Stomach (tissue), 9 donors: Measurements from ENCODE around the gene GABRR3. TPM values are rescaled to one million over a fixed set of nuclear protein-coding genes. Genes with fewer than 3 reads are reported as not detected.

Source experiments
- DNase-seq, 2 donors: peaks; one replicate each; pipeline versions ENCODE4 v3.0.0 to v3.0.0-alpha.2; 2013 to 2019
- H3K27ac ChIP-seq, 5 donors: fragments of 200-600 bp in 4 of 5; sonication (generic) in 4 of 5; one replicate each; pipeline ENCODE4 v1.5.1; 2013 to 2019; ENCODE audit warnings: mild to moderate bottlenecking in 1 of 5, moderate library complexity in 1 of 5
- H3K27me3 ChIP-seq, 3 donors: fragments of 200-600 bp; sonication (generic); one replicate each; pipeline ENCODE4 v1.5.1; 2017 to 2019; ENCODE audit warnings: mixed run types in 1 of 3
- H3K36me3 ChIP-seq, 4 donors: fragments of 200-600 bp; sonication (generic); 1 replicate in 3 of 4; 2 replicates in 1 of 4; pipeline ENCODE4 v1.5.1; 2016 to 2019
- H3K4me1 ChIP-seq, 4 donors: fragments of 200-600 bp; sonication (generic); one replicate each; pipeline ENCODE4 v1.5.1; 2016 to 2019
- H3K4me3 ChIP-seq, 4 donors: fragments of 200-600 bp; sonication (generic) in 3 of 4; one replicate each; pipeline ENCODE4 v1.5.1; 2016 to 2019; ENCODE audit warnings: mild to moderate bottlenecking in 1 of 4
- H3K9me3 ChIP-seq, 4 donors: fragments of 200-600 bp; sonication (generic); one replicate each; pipeline ENCODE4 v1.5.1; 2016 to 2019
- CTCF ChIP-seq, 7 experiments: fragments of 450-650 bp in 4 of 7; fragments of 200-600 bp in 3 of 7; sonication (generic) in 3 of 7; IDR thresholded peaks; one replicate each; pipeline ENCODE4 v1.5.1; 2016 to 2019; ENCODE audit warnings: antibody characterized with exemption in 7 of 7, control low read depth in 2 of 7, mild to moderate bottlenecking in 1 of 7
- EP300 ChIP-seq: sonication (generic); formaldehyde crosslinking; IDR thresholded peaks from one replicate; pipeline ENCODE4 v1.6.1; 2017; ENCODE audit warnings: antibody characterized with exemption
- POLR2A ChIP-seq, 4 donors: fragments of 450-650 bp; IDR thresholded peaks; one replicate each; pipeline ENCODE4 v1.6.1; 2016; ENCODE audit warnings: antibody characterized with exemption in 4 of 4, control low read depth in 2 of 4, mild to moderate bottlenecking in 1 of 4, moderate library complexity in 1 of 4
- POLR2AphosphoS5 ChIP-seq, 3 donors: sonication (generic); formaldehyde crosslinking; IDR thresholded peaks; one replicate each; pipeline ENCODE4 v1.6.1; 2016; ENCODE audit warnings: antibody characterized with exemption in 3 of 3
- WGBS, 5 donors: extraction: QIAGEN DNeasy Blood & Tissue Kit in 3 of 5; methylation state at CpG; one replicate each; pipeline versions ENCODE4 v1.1.5 to v1.1.7; 2013 to 2018; 5-methylcytosine and 5-hydroxymethylcytosine counted together
- intact Hi-C: fragments of 100-400 bp; cut with DNase I; formaldehyde crosslinking; loops from one replicate; pipeline ENCODE4 v1.15.1; 2023; ENCODE audit warnings: low total_unique reads
- polyA plus RNA-seq, 3 donors: library from polyadenylated mRNA; stranded (reverse); fragments of 200-250 nt; gene quantifications; one replicate each; pipeline ENCODE4 v1.2.3, GENCODE V29; 2013
- total RNA-seq, 5 donors: library from RNA; depleted of rRNA; stranded (reverse); fragments of >200 nt; gene quantifications; one replicate each; pipeline versions ENCODE4 v1.1.0 to v1.2.3, GENCODE V29; 2014 to 2016
- donor health status: healthy with polysubstance abuse.
- donor health status: Bipolar disorder and iron deficiency.
- donor health status: healthy.

GABRR3 gene
- total and polyA plus RNA-seq, 8 donors, result not detected

GRCh38 chr3:97942801-97943546 is 92.1 kb downstream of the GABRR3 start:
- Histone ChIP-seq H3K27ac (no peak overlapping the region), H3K4me1 (peaks cover 0 to 10% (median 7%) of the 10 kb centered on the region in 4 donors), H3K9me3 (no peaks in the 10 kb centered on the region), H3K27me3 (no peaks in the 10 kb centered on the region), H3K36me3 (peaks cover 8 to 93% (median 87%) of the 10 kb centered on the region in 4 donors), H3K4me3 (no peak overlapping the region)
- WGBS, 5 donors, result 77 to 81% (median 79%) methylated on average over 4 of the region's 4 CpGs
- DNase-seq, result no peak
- intact Hi-C loops, result no loop called here
- TF ChIP-seq POLR2A (IDR thresholded peaks at IDR 0.05), result no peak

DNA sequence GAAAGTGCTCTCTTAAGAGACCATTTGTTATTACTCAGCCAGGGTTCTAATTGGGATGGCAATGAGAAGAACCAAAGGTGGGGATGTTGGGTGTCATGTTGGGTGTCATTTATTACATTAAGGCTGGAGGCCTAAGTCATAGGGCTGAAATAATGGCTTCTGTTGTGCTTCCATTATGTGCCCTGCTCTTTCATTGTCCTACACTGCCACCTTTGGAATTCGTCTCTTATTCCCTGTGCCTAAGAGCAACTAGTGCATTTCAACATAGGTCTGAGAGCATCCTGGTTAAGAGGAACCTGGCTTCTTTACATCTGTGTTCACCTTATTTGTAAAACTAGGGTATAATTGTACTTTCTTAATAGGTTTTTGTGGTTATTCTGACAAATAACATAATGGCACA is 95.1 kb downstream of the GABRR3 start:
- Histone ChIP-seq H3K4me3 (no peak overlapping the region), H3K9me3 (no peaks in the 10 kb centered on the region), H3K27ac (no peak overlapping the region), H3K4me1 (peaks cover 0 to 10% (median 7%) of the 10 kb centered on the region in 4 donors), H3K36me3 (peaks cover 6 to 93% (median 87%) of the 10 kb centered on the region in 4 donors), H3K27me3 (no peaks in the 10 kb centered on the region)
- intact Hi-C loops, result no loop called here
- DNase-seq, result peak in 1 of 2 donors; percentile 30
- WGBS, 5 donors, result 67 to 85% (median 70%) methylated on average over 1 of the region's 1 CpG
- TF ChIP-seq CTCF (IDR thresholded peaks at IDR 0.05), result no peak
- no peak for TF ChIP-seq POLR2AphosphoS5 (IDR thresholded peaks at IDR 0.05)
- TF ChIP-seq EP300, result no peak
- TF ChIP-seq POLR2A (IDR thresholded peaks at IDR 0.05), result no peak

GRCh38 chr3:97939401-97939800 is 95.7 kb downstream of the GABRR3 start:
- H3K4me1 ChIP-seq, result peaks cover 0 to 10% (median 7%) of the 10 kb centered on the region in 4 donors
- peaks cover 3 to 93% (median 87%) of the 10 kb centered on the region in 4 donors for H3K36me3 ChIP-seq
- no peak overlapping the region for H3K27ac ChIP-seq
- TF ChIP-seq CTCF (IDR thresholded peaks at IDR 0.05), result no peak
- no peak for TF ChIP-seq POLR2A (IDR thresholded peaks at IDR 0.05)
- TF ChIP-seq EP300, result no peak
- TF ChIP-seq POLR2AphosphoS5 (IDR thresholded peaks at IDR 0.05), result no peak
- no peaks in the 10 kb centered on the region for H3K27me3 ChIP-seq
- 92 to 97% (median 96%) methylated on average over 2 of the region's 2 CpGs for WGBS, 5 donors
- no peaks in the 10 kb centered on the region for H3K9me3 ChIP-seq
- DNase-seq, result no peak
- intact Hi-C loops, result no loop called here
- no peak overlapping the region for H3K4me3 ChIP-seq

DNA sequence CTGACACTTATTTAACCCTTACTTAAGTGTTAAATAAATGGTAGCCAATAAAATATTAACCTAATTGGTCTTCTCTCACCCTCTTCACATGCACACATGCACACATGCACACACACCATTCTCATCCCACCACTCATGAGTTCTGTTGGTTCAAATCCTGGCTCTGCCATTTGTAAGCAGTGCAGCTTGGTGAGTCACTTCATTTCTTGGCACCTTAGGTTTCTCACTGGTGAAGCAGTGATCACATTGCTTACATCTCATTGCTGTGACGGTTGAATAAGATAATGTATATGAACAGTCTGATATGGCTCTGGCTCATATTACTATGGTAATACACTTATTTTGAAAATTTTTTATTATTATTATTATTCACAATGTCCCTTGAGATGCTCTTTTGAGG is 96.7 kb downstream of the GABRR3 start:
- Histone ChIP-seq H3K9me3 (no peaks in the 10 kb centered on the region), H3K4me3 (no peak overlapping the region), H3K4me1 (peaks cover 0 to 10% (median 7%) of the 10 kb centered on the region in 4 donors), H3K27me3 (no peaks in the 10 kb centered on the region), H3K36me3 (peaks cover 3 to 93% (median 87%) of the 10 kb centered on the region in 4 donors), H3K27ac (no peak overlapping the region)
- DNase-seq, result no peak
- 88 to 93% (median 89%) methylated on average over 1 of the region's 1 CpG for WGBS, 5 donors
- intact Hi-C loops, result no loop called here
- TF ChIP-seq CTCF (IDR thresholded peaks at IDR 0.05), result no peak
- no peak for TF ChIP-seq POLR2A (IDR thresholded peaks at IDR 0.05)
- TF ChIP-seq EP300, result no peak
- no peak for TF ChIP-seq POLR2AphosphoS5 (IDR thresholded peaks at IDR 0.05)

DNA sequence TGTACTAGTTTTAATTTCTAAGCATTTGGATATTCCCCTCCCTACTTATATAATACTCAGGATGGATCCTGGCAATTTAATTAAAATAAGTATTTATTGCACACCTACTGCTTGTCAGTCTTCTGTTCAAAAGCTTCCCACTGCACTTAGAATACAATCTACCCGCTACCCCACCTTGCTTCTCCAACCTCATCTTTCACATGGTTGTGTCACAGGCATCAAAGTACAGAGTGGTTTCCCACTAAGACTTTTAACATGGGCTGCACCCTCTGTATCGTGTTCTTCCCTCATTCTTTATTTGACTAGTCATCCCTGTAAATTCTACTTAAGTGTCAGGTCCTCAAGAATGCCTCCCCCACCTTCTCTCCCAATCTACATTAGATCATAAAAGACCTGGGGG is 97.9 kb downstream of the GABRR3 start:
- Histone ChIP-seq H3K36me3 (peaks cover 3 to 93% (median 87%) of the 10 kb centered on the region in 4 donors), H3K27ac (no peak overlapping the region), H3K4me1 (peaks cover 0 to 8% (median 2%) of the 10 kb centered on the region in 4 donors), H3K27me3 (no peaks in the 10 kb centered on the region), H3K4me3 (no peak overlapping the region), H3K9me3 (no peaks in the 10 kb centered on the region)
- DNase-seq, result no peak
- TF ChIP-seq CTCF (IDR thresholded peaks at IDR 0.05), result no peak
- TF ChIP-seq EP300, result no peak
- no peak for TF ChIP-seq POLR2AphosphoS5 (IDR thresholded peaks at IDR 0.05)
- no peak for TF ChIP-seq POLR2A (IDR thresholded peaks at IDR 0.05)
- WGBS, 5 donors, result 92 to 98% (median 95%) methylated on average over 2 of the region's 2 CpGs
- intact Hi-C loops, result no loop called here
